Nucleus accumbens (tissue), 56 donors: Measurements from ENCODE around the gene CX3CL1.

Experiments used
- DNase-seq, 56 donors: peaks; one replicate each; lab custom pipeline; 2025; lab: John Stamatoyannopoulos, UW

CX3CL1 gene

GRCh38 chr16:57430955-57431354, 58.7 kb downstream of the CX3CL1 start:
- no peak for DNase-seq

GRCh38 chr16:57432505-57432904, 60.2 kb downstream of the CX3CL1 start:
- DNase-seq, result no peak

- DNase-seq, result no peak
These were observed 60.7 kb downstream of the CX3CL1 start for GRCh38 chr16:57432989-57433388.

GRCh38 chr16:57434003-57434402, 61.7 kb downstream of the CX3CL1 start:
- DNase-seq, result no peak
